ENCODE results near the gene FER1L5.

Gene FER1L5

GRCh38 chr2:96687266-96687665 lies 44.7 kb downstream of the FER1L5 start:
- Histone ChIP-seq H2BK120ac (ENCODE audit: insufficient read depth, low read length, poor library complexity) (no peak overlapping the region), H3K27ac (ENCODE audit: low read depth, low read length) (no peak overlapping the region), H2BK5ac (ENCODE audit: low read depth, low read length, poor library complexity) (no peak overlapping the region), H3K4me1 (ENCODE audit: control insufficient read depth in 1 of 2, insufficient read depth in 2 of 2, low read length in 2 of 2) (peaks cover 0 to 5% of the 10 kb centered on the region in 2 experiments), H3K79me1 (ENCODE audit: low read length) (peaks cover 9% of the 10 kb centered on the region), H3K4me2 (ENCODE audit: low read length) (no peak overlapping the region), H2BK12ac (ENCODE audit: low read length) (no peak overlapping the region), H4K91ac (ENCODE audit: low read depth, low read length) (no peak overlapping the region), H3K4me3 (ENCODE audit: low read depth, low read length) (no peak overlapping the region), H2AK5ac (ENCODE audit: low read length) (no peak overlapping the region), H3K9ac (ENCODE audit: low read length) (no peak overlapping the region), H3K9me3 (ENCODE audit: insufficient read depth, low read depth, low read length) (peaks cover 2% of the 10 kb centered on the region), H4K12ac (ENCODE audit: low read depth, low read length) (no peak overlapping the region), H3K14ac (ENCODE audit: low read length) (no peak overlapping the region), H3K79me2 (ENCODE audit: control insufficient read depth, insufficient read depth, low read length, poor library complexity) (no peaks in the 10 kb centered on the region), H3K18ac (ENCODE audit: low read length) (no peak overlapping the region), H3K27me3 (ENCODE audit: insufficient read depth, low read length) (no peaks in the 10 kb centered on the region), H2AFZ (ENCODE audit: insufficient read depth, low read length, poor library complexity) (no peak overlapping the region), H4K8ac (ENCODE audit: low read depth, low read length) (no peak overlapping the region), H3K23ac (ENCODE audit: low read length) (no peak overlapping the region), H3K36me3 (ENCODE audit: control insufficient read depth in 1 of 2, insufficient read depth in 2 of 2, low read length in 2 of 2) (no peaks in the 10 kb centered on the region), H3K4ac (ENCODE audit: low read depth, low read length) (no peak overlapping the region)
- no CpG with 5 or more reads among the region's 3 CpGs for WGBS (ENCODE audit: extremely low coverage, insufficient coverage, insufficient read length)
- DNase-seq: no peak

- H3K14ac ChIP-seq (ENCODE audit: low read length): no peak overlapping the region
- H3K27me3 ChIP-seq (ENCODE audit: insufficient read depth, low read length): no peaks in the 10 kb centered on the region
- H2BK120ac ChIP-seq (ENCODE audit: insufficient read depth, low read length, poor library complexity): no peak overlapping the region
- H3K79me1 ChIP-seq (ENCODE audit: low read length): peaks cover 9% of the 10 kb centered on the region
- WGBS (ENCODE audit: extremely low coverage, insufficient coverage, insufficient read length): no CpG with 5 or more reads among the region's 27 CpGs
- H3K4me3 ChIP-seq (ENCODE audit: low read depth, low read length): no peak overlapping the region
- H2AK5ac ChIP-seq (ENCODE audit: low read length): no peak overlapping the region
- peaks cover 2% of the 10 kb centered on the region for H3K9me3 ChIP-seq (ENCODE audit: insufficient read depth, low read depth, low read length)
- no peaks in the 10 kb centered on the region for H3K36me3 ChIP-seq (ENCODE audit: control insufficient read depth in 1 of 2, insufficient read depth in 2 of 2, low read length in 2 of 2)
- no peak overlapping the region for H4K91ac ChIP-seq (ENCODE audit: low read depth, low read length)
- no peak overlapping the region for H3K27ac ChIP-seq (ENCODE audit: low read depth, low read length)
- H3K18ac ChIP-seq (ENCODE audit: low read length): no peak overlapping the region
- H2AFZ ChIP-seq (ENCODE audit: insufficient read depth, low read length, poor library complexity): no peak overlapping the region
- H3K4ac ChIP-seq (ENCODE audit: low read depth, low read length): no peak overlapping the region
- H3K4me2 ChIP-seq (ENCODE audit: low read length): no peak overlapping the region
- no peak overlapping the region for H2BK5ac ChIP-seq (ENCODE audit: low read depth, low read length, poor library complexity)
- peaks cover 0 to 5% of the 10 kb centered on the region in 2 experiments for H3K4me1 ChIP-seq (ENCODE audit: control insufficient read depth in 1 of 2, insufficient read depth in 2 of 2, low read length in 2 of 2)
- H4K8ac ChIP-seq (ENCODE audit: low read depth, low read length): no peak overlapping the region
- DNase-seq: no peak
- no peak overlapping the region for H3K9ac ChIP-seq (ENCODE audit: low read length)
- H3K23ac ChIP-seq (ENCODE audit: low read length): no peak overlapping the region
- H2BK12ac ChIP-seq (ENCODE audit: low read length): no peak overlapping the region
- H4K12ac ChIP-seq (ENCODE audit: low read depth, low read length): no peak overlapping the region
- H3K79me2 ChIP-seq (ENCODE audit: control insufficient read depth, insufficient read depth, low read length, poor library complexity): no peaks in the 10 kb centered on the region
These were observed 45.4 kb downstream of the FER1L5 start for GRCh38 chr2:96687711-96688640.

GRCh38 chr2:96688649-96689430 lies 46.3 kb downstream of the FER1L5 start:
- Histone ChIP-seq H3K36me3 (ENCODE audit: control insufficient read depth in 1 of 2, insufficient read depth in 2 of 2, low read length in 2 of 2) (no peaks in the 10 kb centered on the region), H2BK12ac (ENCODE audit: low read length) (no peak overlapping the region), H2BK120ac (ENCODE audit: insufficient read depth, low read length, poor library complexity) (no peak overlapping the region), H2AFZ (ENCODE audit: insufficient read depth, low read length, poor library complexity) (no peak overlapping the region), H4K12ac (ENCODE audit: low read depth, low read length) (no peak overlapping the region), H3K9me3 (ENCODE audit: insufficient read depth, low read depth, low read length) (peaks cover 2% of the 10 kb centered on the region), H3K79me2 (ENCODE audit: control insufficient read depth, insufficient read depth, low read length, poor library complexity) (no peaks in the 10 kb centered on the region), H2BK5ac (ENCODE audit: low read depth, low read length, poor library complexity) (no peak overlapping the region), H3K4me3 (ENCODE audit: low read depth, low read length) (no peak overlapping the region), H3K18ac (ENCODE audit: low read length) (no peak overlapping the region), H3K27ac (ENCODE audit: low read depth, low read length) (no peak overlapping the region), H3K4me2 (ENCODE audit: low read length) (no peak overlapping the region), H3K14ac (ENCODE audit: low read length) (no peak overlapping the region), H3K4me1 (ENCODE audit: control insufficient read depth in 1 of 2, insufficient read depth in 2 of 2, low read length in 2 of 2) (peaks cover 0 to 5% of the 10 kb centered on the region in 2 experiments), H4K91ac (ENCODE audit: low read depth, low read length) (no peak overlapping the region), H3K27me3 (ENCODE audit: insufficient read depth, low read length) (no peaks in the 10 kb centered on the region), H3K79me1 (ENCODE audit: low read length) (peaks cover 9% of the 10 kb centered on the region), H2AK5ac (ENCODE audit: low read length) (no peak overlapping the region), H4K8ac (ENCODE audit: low read depth, low read length) (no peak overlapping the region), H3K23ac (ENCODE audit: low read length) (no peak overlapping the region), H3K4ac (ENCODE audit: low read depth, low read length) (no peak overlapping the region), H3K9ac (ENCODE audit: low read length) (no peak overlapping the region)
- no CpG with 5 or more reads among the region's 11 CpGs for whole genome bisulfite sequencing (ENCODE audit: extremely low coverage, insufficient coverage, insufficient read length)
- DNase-seq: no peak

GRCh38 chr2:96689431-96689991 lies 46.9 kb downstream of the FER1L5 start:
- Histone ChIP-seq H2AK5ac (ENCODE audit: low read length) (no peak overlapping the region), H4K8ac (ENCODE audit: low read depth, low read length) (no peak overlapping the region), H2BK5ac (ENCODE audit: low read depth, low read length, poor library complexity) (no peak overlapping the region), H4K12ac (ENCODE audit: low read depth, low read length) (no peak overlapping the region), H2AFZ (ENCODE audit: insufficient read depth, low read length, poor library complexity) (no peak overlapping the region), H3K18ac (ENCODE audit: low read length) (no peak overlapping the region), H3K4ac (ENCODE audit: low read depth, low read length) (no peak overlapping the region), H4K91ac (ENCODE audit: low read depth, low read length) (no peak overlapping the region), H3K4me3 (ENCODE audit: low read depth, low read length) (no peak overlapping the region), H3K14ac (ENCODE audit: low read length) (no peak overlapping the region), H2BK120ac (ENCODE audit: insufficient read depth, low read length, poor library complexity) (no peak overlapping the region), H3K9ac (ENCODE audit: low read length) (no peak overlapping the region), H3K4me2 (ENCODE audit: low read length) (no peak overlapping the region), H3K9me3 (ENCODE audit: insufficient read depth, low read depth, low read length) (no peaks in the 10 kb centered on the region), H3K27me3 (ENCODE audit: insufficient read depth, low read length) (no peaks in the 10 kb centered on the region), H3K27ac (ENCODE audit: low read depth, low read length) (no peak overlapping the region), H3K79me2 (ENCODE audit: control insufficient read depth, insufficient read depth, low read length, poor library complexity) (no peaks in the 10 kb centered on the region), H2BK12ac (ENCODE audit: low read length) (no peak overlapping the region), H3K4me1 (ENCODE audit: control insufficient read depth in 1 of 2, insufficient read depth in 2 of 2, low read length in 2 of 2) (peaks cover 0 to 5% of the 10 kb centered on the region in 2 experiments), H3K79me1 (ENCODE audit: low read length) (peaks cover 9% of the 10 kb centered on the region), H3K23ac (ENCODE audit: low read length) (no peak overlapping the region), H3K36me3 (ENCODE audit: control insufficient read depth in 1 of 2, insufficient read depth in 2 of 2, low read length in 2 of 2) (no peaks in the 10 kb centered on the region)
- WGBS (ENCODE audit: extremely low coverage, insufficient coverage, insufficient read length): no CpG with 5 or more reads among the region's 14 CpGs
- no peak for DNase-seq

All from trophoblast cell (in vitro differentiated cells and primary cell).